ENCODE results near the gene HMGCL.
"Not testable (repeated sequence)": the region's sequence is repeated elsewhere in the genome, so short reads cannot be mapped to it uniquely, and the experiment has no call there.

HMGCL gene

DNA sequence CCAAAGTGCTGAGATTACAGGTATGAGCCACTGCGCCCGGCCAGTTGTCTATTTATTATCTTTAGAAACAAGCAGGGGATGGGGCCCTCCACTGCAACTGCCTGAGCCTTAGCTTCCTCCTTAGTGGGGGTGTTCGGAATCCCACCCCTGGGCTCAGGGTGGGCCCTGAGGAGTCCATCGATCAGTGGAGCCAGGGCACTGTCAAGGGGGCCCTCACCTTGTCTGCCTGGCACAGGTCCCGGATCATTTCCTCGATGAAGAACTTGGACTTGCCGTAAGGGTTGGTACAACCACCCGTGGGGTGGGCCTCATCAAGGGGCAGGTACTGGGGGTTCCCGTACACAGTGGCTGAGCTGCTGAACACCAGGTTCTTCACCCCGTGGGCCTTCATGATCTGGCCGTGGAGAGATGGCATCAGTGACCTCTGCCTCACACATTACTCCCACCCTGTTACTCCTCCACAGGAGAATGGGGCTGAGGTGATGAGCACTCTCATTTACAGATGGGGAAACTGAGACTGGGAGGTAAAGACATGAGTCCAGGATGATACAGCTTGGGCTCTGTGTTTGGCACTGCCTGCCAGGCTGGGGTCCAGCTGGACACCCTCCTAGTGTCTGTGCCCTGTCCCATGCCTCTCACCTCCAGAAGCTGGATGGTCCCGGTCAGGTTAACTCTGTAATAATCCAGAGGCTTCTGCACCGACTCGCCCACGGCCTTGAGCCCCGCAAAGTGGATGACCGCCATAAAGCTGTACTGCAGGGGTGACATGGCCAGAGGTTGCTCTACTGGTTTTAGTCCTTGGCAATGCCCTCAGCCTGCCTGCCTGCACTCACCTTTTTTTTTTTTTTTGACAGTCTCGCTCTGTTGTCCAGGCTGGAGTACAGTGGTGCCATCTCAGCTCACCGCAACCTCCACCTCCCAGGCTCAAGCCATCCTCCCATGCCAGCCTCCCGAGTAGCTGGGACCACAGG lies 27.5 kb downstream of the HMGCL start:
- DNase-seq = no peak

DNA sequence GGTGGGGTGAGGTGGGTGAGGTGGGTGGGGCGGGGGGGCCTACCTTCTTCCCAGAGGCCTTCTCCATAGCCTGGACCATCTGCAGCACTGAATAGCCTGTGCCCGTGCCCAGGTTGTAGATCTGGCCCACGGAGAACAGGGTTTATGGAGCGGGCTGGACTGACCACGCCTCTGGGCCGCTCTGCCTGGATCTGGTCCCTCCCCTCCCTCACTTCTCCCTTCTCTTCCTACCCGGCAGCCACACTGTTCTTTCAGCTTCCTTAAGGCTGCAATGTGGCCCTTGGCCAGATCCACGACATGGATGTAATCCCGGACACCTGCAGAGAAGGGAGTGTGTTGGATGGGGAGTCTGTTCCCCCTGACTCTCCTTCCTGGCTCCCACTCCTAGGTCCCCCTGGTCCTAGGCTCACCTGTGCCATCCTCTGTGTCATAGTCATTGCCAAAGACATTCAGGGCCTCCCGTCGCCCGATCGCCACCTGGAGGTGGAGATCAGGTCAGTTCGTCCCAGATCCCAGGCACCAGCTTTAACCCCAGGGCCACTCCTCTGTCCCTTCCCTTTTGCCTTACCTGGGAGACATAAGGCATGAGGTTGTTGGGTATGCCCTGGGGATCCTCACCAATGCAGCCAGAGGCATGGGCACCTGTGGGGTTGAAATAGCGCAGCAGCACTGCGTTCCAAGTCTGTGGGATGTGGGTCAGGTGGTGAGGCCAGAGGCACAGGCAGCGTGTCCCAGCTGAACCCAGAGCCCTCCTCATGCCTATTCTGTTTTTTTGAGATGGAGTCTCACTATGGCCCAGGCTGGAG lies 28.6 kb downstream of the HMGCL start:
- no peak for DNase-seq

DNA sequence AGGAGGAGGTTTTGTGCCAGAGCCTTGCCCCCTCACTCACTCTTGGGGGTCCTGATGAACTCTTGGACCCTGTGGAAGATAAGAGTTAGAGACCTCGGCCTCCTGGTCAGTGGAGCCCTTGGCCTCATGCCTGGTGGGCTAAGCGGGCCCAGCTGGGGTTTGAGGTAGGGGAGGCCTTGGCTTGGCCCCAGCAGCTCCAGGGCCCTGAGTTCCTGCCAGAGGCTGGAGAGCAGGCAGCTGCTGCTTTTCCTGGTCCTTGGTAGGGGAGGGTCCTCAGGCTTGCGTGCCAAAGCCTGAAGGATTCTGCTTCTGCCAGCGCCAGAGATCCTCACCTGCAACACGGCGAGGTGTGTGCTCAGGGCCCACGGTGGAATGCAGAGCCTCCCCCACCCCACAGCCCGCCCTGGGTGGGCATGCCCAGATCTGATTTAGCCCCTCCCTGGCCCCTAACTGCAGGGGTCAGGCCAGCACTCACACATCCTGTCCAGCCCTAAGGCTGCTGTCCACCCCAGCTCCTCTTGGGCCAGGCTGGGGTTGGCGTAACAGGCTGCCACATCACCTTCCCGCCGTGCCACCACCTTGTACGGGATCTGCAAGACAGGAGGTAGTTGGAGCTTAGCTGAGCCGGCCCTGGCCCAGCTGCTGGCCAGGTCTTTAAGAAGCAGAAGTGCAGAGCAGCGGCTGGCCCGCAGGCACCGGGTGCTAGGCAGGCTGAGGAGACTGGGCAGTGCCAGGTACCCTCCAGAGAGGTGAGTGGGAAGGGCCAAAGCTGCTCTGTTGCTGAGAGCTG lies 29.4 kb downstream of the HMGCL start:
- no peak for DNase-seq

DNA sequence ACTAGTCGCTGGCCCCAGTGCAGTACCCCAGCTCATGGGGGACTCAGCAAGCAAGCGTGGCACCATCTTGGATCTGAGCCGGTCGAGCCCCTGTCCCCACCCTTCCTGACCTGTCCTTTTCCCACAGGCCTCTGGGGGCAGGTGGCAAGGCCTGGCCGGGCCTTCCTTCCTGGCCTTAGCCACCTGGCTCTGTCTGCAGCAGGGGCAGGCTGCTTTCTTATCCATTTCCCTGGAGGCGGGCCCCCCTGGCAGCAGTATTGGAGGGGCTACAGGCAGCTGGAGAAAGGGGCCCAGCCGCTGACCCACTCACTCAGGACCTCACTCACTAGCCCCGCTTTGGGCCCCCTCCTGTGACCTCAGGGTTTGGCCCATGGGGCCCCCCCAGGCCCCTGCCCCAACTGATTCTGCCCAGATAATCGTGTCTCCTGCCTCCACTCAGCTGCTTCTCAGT lies 30.5 kb downstream of the HMGCL start:
- not testable (repeated sequence) for DNase-seq

DNA sequence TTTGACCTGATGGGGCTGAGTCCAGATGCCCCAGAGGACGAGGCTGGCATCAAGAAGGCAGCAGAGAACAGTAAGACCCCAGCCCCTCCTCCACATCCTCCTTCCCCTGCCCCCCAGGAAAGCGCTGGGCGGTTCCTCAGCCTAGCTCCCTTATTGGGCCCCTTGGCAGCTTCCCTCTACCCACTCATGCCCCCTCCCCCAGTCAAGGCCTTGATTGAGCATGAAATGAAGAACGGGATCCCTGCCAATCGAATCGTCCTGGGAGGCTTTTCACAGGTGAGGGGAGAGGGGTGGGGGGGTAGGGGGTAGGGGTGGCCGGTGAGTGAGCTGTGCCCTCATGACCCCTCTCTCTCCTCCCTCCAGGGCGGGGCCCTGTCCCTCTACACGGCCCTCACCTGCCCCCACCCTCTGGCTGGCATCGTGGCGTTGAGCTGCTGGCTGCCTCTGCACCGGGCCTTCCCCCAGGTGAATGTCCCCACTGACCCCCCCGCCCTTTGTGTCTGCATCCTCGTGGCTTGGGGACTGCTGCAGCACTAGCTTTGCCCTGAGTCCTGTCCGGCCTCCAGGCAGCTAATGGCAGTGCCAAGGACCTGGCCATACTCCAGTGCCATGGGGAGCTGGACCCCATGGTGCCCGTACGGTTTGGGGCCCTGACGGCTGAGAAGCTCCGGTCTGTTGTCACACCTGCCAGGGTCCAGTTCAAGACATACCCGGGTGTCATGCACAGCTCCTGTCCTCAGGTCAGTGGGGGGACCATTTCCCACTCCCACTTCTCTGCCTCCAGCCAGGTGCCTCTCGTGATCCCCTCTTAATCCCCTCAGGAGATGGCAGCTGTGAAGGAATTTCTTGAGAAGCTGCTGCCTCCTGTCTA lies 31.1 kb downstream of the HMGCL start:
- no peak for DNase-seq

DNA sequence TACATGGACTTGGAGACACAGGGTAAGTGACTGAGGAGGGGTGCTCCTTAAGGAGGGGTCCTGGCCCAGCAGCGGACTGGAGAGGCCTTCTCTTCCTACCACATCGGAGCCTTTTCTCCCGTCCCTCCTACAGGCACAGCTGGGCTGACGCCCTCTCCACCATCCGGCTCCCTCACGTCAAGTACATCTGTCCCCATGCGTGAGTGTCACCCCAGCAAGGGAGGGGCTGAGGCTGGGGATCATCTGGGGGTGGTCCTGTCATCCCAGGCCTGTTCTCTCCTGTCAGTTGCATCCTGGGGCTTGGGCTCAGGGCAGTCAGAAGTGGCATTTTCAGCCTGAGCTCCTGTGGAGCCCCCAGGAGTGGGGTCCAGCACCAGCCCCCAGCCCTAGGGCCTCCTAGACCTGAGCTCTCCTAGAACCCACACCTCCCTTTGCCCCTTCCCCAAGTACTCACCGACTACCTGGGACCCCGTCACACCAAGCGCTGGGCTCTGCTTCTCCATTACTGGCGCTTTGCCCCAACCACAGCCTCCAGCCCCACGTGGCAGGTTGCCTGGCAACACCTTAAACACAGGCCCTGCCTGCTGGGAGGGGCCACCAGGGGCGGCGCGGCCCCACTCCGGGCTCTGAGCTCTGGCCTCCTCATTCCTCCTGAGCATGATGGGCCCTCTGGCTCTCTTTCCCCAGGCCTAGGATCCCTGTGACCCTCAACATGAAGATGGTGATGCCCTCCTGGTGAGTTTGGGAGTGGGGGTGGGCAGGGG lies 32.0 kb downstream of the HMGCL start:
- DNase-seq = no peak

DNA sequence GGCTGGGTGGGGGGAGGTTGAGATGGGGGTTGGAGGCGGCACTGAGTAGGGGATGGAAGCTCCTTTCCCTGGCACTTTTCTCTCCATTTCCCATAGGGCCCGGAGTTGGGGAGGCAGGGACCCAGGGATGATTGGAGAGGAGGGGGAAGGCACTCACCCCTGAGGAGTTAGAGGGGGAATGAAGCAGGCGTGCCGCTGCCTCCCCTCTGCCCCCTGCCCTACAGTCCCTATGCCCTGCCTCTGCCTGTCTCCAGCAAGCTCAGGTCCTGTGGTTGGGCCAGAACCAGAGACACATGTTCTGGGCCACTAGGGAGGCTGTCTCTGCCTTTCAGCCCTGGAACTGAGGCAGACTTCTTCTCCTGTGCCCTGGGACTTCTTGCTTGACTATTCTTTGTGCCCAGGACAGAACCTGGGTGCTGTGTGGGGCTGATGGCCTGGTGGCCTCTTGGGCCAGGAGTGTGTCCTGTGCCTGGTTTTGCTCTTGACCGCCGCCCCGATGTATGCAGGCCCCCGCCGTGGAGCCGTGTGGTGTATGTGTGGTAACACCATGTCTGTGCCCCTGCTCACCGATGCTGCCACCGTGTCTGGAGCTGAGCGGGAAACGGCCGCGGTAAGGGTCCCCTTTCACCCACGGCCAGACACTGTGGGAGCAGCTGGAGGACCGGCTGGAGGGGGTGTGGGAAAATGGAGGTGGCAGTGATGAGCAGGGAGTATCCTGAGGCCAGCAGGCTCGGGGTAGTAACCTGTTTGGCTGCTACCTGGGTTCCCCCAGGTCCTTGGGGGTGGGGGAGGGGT lies 32.9 kb downstream of the HMGCL start:
- DNase-seq = no peak

DNA sequence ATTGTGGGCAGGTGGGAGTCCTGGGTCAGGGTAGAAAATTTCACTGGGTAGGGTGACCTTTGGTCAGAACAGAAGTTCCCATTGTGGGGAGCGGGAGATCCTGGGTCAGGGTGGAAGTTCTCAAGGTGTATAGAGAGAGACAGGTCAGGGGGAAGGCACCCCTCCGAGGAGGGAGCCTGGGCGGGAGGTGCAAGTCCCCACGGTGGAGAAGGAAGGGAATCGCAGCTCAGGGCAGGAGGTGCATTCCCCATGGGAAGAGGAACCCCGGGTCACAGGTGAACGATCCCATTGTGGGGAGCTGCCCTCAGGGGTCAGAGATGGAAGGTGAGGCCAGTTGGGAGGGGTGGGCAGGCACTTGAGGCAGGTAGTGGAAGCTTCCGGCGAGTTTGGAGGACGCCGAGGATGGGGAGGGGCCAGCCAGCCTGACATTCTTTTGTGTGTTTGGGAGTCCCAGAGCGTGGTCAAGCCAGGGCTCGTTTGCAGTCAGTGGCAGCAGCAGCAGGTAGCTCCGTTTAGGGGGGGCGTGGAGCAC lies 33.6 kb downstream of the HMGCL start:
- peak; percentile 16 for DNase-seq

DNA sequence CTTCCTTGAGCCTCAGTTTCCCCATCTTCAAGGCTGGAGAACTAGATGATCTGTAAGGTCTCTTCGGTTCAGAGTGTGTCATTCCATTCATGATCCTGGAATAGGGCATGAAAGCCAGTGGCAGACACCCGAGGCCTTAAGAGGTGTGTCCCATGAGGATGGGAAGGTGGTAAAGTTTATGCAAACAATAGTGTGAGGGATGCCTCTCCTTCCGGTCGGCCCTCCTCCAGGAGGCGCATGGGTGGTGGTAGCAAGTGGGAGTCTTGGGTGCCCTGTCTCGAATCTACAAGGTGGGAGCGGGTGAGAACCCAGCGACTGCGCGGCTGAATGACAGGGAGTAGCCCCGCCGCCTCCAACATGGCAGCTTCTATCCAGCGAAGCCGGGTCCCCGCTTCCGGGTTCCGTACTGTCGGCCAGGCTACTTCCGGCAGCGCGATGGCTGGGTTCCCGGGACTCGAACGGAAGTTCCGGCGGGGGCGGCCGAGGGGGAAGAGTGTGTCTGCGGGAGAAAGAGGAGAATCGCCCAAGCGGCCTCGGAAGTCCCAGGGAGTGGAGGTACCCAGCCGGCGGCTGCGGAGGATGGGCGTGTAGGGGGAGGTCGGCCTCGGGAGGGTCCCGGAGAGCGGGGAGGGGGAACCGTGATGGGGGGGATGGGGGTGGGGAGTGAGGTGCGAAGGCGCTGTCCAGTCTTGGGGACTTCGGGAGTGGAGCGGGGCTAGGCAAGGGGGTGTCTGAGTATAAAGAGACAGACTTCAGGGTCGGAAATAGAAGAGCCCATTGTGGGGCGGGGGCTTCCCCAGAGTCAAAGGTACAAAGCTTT lies 34.3 kb downstream of the HMGCL start, which contains the start of gene LYPLA2:
Gene LYPLA2 (plus strand): TSS at position 450 of the 820 bp plus-strand sequence. CDS start 1,538 bp downstream, outside the sequence.
- DNase-seq = peak; percentile 89

DNA sequence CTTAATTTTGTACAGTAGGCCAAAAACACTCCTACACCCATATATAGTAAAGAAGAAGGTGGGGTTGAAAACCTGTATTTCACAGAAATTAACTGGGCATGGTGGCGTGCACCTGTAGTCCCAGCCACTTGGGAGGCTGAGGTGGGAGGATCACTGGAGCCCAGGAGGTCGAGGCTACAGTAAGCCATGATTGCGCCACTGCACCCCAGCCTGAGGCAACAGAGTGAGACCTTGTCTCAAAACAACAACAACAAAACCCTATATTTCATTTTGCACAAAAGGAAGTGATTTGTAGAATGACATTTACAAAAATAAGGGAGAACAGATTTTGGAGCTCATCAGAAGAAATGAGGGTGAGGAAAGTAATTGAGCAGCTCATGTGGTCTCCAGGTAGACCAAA lies 36.5 kb downstream of the HMGCL start:
- no peak for DNase-seq

DNA sequence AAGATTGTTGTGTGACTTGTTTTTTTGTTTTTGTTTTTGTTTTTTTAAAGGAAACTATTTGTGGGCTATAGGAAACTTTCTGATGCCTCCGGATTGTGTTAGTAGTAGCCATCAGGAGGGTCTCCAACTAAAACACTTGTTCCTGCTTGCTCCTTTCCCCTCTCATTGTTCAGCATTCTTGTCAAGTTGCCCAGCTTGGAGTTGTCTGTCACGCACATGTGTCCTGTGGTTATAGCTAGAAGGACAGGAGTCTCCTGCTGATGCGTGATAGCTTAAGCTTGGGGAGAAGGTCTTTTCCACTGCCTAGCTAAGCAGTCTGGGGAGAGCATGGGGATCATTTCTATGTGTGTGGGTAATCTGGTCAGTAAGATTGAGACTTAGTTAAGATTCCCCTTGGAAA lies 37.5 kb downstream of the HMGCL start:
- no peak for DNase-seq

DNA sequence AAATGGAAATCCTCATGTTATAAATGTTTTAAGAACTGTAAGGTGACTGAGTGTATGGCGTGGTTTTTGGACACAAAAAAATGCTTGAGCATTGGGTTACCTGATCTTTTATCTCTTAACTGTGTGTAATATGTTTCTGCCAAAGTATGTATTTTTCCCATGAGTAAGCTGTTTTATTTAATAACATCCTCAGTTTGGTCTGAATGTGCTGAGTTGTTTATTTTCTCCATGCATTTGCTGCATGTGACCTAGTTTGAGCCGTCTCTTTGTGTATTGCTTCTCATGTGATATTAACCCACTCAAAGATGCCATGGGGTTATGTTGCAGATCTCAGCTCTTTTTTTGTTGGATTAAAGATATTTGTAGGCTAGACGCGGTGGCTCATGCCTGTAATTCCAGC lies 40.4 kb downstream of the HMGCL start:
- no peak for DNase-seq

DNA sequence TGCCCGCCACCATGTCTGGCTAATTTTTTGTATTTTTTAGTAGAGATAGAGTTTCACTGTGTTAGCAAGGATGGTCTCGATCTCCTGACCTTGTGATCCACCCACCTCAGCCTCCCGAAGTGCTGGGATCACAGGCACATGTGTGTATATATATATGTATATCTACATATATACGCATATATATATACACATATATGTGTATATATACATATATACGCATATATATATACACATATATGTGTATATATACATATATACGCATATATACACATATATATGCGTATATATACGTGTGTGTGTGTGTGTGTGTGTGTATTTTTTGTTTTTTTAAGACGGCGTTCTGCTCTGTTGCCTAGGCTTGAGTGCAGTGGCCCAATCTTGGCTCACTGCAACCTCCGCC lies 42.1 kb downstream of the HMGCL start:
- DNase-seq = not testable (repeated sequence)

DNA sequence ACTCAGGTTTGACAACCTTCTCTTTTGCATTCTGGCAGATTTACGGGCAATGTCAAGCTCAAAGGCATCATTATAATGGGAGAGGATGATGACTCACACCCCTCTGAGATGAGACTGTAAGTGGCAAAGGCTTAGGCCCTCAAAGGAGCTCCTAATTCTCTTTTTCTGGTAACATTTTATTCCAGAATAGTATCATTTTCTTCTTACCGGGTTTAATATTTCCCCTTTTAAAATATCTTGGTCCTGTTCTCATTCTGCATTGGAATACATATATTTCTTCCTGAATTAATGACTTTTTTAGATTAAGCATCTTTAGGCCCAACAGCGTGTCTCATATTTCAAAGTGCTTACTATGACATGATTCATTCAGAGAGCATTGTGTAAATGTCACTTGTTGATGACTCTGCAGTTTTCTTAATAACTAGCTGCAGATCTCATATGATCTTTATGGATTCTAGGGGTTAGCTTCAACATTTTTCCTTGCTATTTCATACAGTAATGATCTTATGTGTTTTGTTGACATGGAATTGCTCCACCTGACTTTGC lies 45.3 kb downstream of the HMGCL start:
- DNase-seq = no peak

DNA sequence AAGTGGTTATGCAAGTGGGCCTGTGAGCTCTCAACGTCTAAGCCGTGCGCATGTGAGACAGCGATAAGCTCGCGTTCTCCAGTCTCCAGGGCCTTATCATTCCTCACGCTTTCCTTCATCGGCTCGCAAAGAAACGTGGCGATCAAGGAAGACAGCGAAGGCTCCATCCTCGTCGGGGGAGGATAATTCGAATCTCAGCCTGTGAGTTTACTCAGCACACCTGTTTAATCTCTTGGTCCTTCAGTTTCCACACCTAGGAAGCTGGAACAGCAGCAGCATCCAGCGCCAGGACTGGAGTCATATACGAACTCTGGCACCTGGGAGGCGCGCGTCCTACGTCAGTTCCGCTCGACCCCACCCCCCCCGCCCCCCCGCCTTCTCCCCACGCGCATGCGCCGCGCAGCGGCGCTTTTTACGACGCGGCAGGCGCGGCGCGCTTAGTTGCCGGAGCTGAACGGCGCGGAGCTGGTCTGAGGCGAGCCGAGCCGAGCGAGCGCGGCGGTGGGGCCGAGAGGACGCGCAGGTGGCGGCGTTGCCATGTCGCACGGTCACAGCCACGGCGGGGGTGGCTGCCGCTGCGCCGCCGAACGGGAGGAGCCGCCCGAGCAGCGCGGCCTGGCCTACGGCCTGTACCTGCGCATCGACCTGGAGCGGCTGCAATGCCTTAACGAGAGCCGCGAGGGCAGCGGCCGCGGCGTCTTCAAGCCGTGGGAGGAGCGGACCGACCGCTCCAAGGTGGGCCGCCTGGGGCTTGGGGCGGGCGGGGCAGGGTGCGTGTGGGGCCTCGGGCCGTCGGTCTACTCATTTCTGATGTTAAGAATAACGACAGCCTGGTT lies 47.0 kb downstream of the HMGCL start, which contains the start of gene PITHD1:
Gene PITHD1 (plus strand): TSS at position 440 of the 836 bp plus-strand sequence. CDS start 98 bp downstream, at position 538.
- peak; percentile 94 for DNase-seq

DNA sequence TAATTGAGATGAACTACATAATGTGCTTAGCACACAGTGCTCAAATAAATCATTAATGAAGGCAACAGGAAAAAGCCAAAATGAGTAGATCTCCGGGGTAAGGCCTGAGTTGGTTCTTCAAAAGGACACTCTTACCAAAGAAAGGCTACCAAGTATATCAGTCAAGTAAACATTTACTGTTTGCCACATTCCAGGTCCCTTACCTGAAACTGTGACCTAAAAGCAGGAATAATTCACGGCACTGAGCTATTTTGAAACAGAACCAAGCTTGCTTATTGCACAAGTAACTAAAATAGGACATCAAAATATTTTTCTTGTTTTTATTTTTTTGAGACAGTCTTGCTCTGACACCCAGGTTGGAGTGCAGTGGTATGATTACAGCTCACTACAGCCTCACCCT lies 49.0 kb downstream of the HMGCL start:
- no peak for DNase-seq

DNA sequence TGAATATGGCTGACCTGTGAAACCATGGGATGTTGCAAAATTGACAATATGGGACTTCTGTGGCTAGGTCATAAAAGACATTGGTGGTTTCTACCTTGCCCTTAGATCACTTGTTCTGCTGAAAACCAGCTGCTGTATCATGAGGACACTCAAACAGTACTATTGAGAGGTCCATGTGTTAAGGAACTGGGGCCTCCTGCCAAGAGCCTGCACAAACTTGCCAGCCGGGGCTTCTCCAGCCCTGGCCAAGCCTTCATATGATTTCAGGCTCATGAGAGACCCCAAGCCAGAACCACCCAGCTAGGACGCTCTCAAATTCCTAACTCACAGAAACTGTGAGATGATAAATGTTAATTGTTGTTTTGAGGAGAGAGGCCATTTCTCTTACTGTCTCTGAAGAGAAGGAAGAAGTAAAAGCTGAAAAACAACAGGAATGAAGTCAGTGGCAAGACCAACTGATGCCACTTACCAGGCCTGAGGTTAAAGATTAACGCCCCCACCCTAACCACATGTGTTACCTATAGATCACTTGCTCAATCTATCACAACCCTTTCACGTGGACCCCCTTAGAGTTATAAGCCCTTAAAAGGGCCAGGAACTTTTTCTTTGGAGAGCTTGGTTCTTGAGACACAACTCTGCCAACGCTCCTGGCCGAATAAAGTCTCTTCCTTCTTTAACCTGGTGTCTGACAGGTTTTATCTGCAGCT lies 50.9 kb downstream of the HMGCL start:
- no peak for DNase-seq
